Endothelial cell (in vitro differentiated cells): Measurements from ENCODE around the gene GGCT. TPM values are rescaled to one million over a fixed set of nuclear protein-coding genes. Genes with fewer than 3 reads are reported as not detected.

Experiments used
- DNase-seq: peaks from one replicate; pipeline ENCODE4 v3.0.0; 2021; ENCODE audit warnings: low spot score
- H3K27ac Mint-ChIP-seq: one replicate; pipeline ENCODE4 v1.8.0; 2021; ENCODE audit warnings: mixed read lengths, inconsistent platforms; ENCODE audit not compliant: unreplicated experiment
- H3K27me3 Mint-ChIP-seq: one replicate; pipeline ENCODE4 v1.8.0; 2021; ENCODE audit warnings: mild to moderate bottlenecking, moderate library complexity, mixed read lengths, inconsistent platforms; ENCODE audit not compliant: unreplicated experiment
- H3K36me3 Mint-ChIP-seq: one replicate; pipeline ENCODE4 v1.8.0; 2021; ENCODE audit warnings: mild to moderate bottlenecking, low read depth, mixed read lengths, inconsistent platforms; ENCODE audit not compliant: unreplicated experiment
- H3K4me1 Mint-ChIP-seq: one replicate; pipeline ENCODE4 v1.8.0; 2021; ENCODE audit warnings: mild to moderate bottlenecking, mixed read lengths, inconsistent platforms; ENCODE audit not compliant: unreplicated experiment
- H3K4me3 Mint-ChIP-seq: one replicate; pipeline ENCODE4 v1.8.0; 2021; ENCODE audit warnings: mild to moderate bottlenecking, mixed read lengths, inconsistent platforms; ENCODE audit not compliant: unreplicated experiment
- H3K9me3 Mint-ChIP-seq: one replicate; pipeline ENCODE4 v1.8.0; 2021; ENCODE audit warnings: mixed read lengths, inconsistent platforms; ENCODE audit not compliant: unreplicated experiment
- total RNA-seq: library from RNA; stranded (reverse); fragmentation: NEBNext Ultra II Directional; extraction: Animal tissue kit (Norgen Biotek cat#: 25700); gene quantifications from one replicate; pipeline ENCODE4 v1.2.1, GENCODE V29; 2021; ENCODE audit not compliant: unreplicated experiment
- TF ChIP-seq, protein P1 (sequence below): fragments of 200-600 bp; sonication (generic); IDR thresholded peaks from one replicate; pipeline ENCODE4 v1.5.0; 2021; ENCODE audit warnings: antibody characterized with exemption; ENCODE audit not compliant: unreplicated experiment

Gene GGCT
- total RNA-seq, 1 donor from 2014 or later, result 34.0 TPM

DNA sequence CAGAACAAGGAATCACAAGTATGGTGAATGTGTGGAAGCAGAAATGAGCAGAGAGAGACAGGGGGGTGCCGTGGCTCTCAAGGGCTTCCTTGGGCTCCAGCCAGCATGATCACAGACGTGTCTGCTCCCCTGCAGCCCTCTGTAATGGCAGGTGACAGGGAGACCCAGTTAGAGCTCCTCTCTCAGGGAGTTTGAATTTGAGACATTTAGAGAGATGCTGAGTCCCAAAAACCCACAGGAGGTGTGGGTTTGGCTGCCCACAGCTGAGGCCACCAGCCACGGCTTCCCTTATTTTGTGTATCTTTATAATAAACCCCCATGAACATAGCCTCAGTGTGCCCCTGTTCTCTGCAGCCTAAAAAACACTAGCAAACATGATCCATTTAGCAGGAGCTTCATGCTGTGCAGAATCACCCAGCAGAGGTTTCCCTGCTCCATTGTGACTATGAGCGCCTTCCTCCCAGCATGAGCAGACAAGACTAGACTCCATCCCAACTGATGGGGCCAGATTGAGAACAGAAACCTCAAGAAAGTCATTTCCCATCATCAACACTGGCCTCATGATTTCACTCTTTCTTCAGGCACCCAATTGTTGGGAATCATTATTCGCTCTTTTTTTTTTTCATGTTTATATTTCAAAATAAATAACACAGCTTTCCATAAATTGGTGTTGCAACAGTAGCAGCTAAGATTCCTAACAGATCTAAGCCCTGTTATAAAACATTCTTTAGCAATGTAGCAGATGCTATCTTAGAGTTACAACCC, 39.4 kb downstream of the GGCT start:
- Mint-ChIP-seq H3K27ac (no peak overlapping the region), H3K4me1 (peaks cover 22% of the 10 kb centered on the region), H3K27me3 (peaks cover 1% of the 10 kb centered on the region)

DNA sequence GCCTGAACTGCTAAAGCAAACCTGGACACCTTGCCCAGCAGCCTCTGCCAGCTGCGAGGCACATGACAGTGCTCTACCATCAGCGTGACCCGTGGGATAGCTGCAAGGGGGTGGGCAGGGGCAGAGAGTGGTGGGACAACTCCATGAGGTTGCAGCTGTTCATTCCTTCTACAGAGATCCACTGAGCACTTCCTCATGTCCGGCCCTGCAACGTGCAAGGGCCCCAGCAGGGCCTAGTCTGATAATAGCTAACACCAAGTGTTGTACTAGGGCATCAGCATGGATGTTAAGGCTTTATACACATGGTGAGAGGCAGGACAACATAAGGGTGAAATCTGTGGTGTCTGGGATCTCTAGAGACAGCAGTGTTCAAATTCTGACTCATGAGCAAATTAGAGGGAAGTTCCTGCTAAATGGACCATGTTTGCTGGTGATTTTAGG, 40.4 kb downstream of the GGCT start:
- Mint-ChIP-seq H3K4me1 (peaks cover 18% of the 10 kb centered on the region), H3K9me3 (no peaks in the 10 kb centered on the region), H3K4me3 (no peak overlapping the region), H3K36me3 (peaks cover 5% of the 10 kb centered on the region), H3K27ac (no peak overlapping the region), H3K27me3 (peaks cover 1% of the 10 kb centered on the region)
- TF ChIP-seq, protein P1, sequence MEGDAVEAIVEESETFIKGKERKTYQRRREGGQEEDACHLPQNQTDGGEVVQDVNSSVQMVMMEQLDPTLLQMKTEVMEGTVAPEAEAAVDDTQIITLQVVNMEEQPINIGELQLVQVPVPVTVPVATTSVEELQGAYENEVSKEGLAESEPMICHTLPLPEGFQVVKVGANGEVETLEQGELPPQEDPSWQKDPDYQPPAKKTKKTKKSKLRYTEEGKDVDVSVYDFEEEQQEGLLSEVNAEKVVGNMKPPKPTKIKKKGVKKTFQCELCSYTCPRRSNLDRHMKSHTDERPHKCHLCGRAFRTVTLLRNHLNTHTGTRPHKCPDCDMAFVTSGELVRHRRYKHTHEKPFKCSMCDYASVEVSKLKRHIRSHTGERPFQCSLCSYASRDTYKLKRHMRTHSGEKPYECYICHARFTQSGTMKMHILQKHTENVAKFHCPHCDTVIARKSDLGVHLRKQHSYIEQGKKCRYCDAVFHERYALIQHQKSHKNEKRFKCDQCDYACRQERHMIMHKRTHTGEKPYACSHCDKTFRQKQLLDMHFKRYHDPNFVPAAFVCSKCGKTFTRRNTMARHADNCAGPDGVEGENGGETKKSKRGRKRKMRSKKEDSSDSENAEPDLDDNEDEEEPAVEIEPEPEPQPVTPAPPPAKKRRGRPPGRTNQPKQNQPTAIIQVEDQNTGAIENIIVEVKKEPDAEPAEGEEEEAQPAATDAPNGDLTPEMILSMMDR, result no peak
- no peak for DNase-seq

More for the DNA sequence above, 39.4 kb downstream of the GGCT start:
- TF ChIP-seq, protein P1, result no peak
- H3K9me3 Mint-ChIP-seq, result no peaks in the 10 kb centered on the region
- DNase-seq, result no peak
- H3K4me3 Mint-ChIP-seq, result no peak overlapping the region
- H3K36me3 Mint-ChIP-seq, result no peaks in the 10 kb centered on the region

DNA sequence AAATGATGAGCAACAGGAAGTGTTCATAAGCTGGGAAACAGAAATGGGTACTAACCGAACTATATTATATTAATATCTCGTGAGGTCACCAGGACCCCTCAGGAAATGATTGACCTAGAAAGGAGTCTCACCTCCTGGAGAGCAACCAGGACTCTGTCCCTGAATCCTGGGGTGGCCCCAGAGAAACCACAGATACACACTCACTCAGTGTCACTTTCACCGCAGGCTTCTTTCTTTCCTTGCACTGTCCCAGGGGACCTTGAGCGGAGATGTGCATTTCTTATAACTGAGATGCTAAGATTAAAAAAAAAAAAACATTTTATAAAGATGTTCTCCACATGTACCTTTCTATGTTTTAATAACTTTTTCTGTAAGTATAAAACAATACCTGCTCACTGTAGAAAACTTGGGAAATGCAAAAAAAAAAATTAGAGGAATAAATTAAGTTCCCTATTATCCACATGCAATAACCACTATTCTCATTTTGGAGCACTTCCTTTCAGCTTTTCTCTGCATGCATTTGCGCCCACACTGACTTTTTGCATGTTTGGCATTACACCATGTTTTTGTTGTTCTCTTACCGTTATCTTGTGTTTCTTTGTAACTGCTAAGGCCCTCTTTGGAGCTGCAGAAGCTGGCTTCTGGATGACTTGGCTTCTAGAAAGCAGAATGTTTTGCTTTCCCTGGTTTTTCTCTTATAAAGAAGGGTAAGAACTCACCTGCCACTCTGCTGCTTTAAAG, 41.1 kb downstream of the GGCT start:
- TF ChIP-seq, protein P1, result no peak
- DNase-seq, result no peak
- Mint-ChIP-seq H3K9me3 (no peaks in the 10 kb centered on the region), H3K4me1 (peaks cover 12% of the 10 kb centered on the region), H3K4me3 (no peak overlapping the region), H3K27ac (no peak overlapping the region), H3K27me3 (peaks cover 1% of the 10 kb centered on the region), H3K36me3 (peaks cover 5% of the 10 kb centered on the region)

DNA sequence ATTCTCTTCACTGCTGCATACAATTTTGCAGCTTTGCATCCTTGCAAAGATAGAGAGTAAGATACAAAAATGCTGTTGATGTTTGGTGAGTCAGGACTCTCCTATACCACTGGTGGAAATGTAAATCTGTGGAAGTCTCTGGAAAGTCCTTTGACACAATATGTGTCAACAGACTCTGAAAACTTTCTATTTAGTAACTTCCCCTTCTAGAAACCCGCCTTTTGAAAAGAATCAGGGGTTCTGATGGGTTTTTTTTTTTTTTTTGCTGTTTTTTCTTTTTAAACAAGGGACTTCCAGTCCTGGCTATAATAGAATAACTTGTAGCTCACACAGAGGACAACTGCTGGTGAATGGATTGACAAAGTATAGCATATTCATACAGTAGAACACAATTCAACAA, 42.5 kb downstream of the GGCT start:
- H3K9me3 Mint-ChIP-seq, result no peaks in the 10 kb centered on the region
- H3K27me3 Mint-ChIP-seq, result no peaks in the 10 kb centered on the region
- DNase-seq, result no peak
- TF ChIP-seq, protein P1, result no peak
- H3K4me3 Mint-ChIP-seq, result no peak overlapping the region
- peaks cover 9% of the 10 kb centered on the region for H3K36me3 Mint-ChIP-seq
- H3K27ac Mint-ChIP-seq, result no peak overlapping the region
- H3K4me1 Mint-ChIP-seq, result peaks cover 3% of the 10 kb centered on the region

DNA sequence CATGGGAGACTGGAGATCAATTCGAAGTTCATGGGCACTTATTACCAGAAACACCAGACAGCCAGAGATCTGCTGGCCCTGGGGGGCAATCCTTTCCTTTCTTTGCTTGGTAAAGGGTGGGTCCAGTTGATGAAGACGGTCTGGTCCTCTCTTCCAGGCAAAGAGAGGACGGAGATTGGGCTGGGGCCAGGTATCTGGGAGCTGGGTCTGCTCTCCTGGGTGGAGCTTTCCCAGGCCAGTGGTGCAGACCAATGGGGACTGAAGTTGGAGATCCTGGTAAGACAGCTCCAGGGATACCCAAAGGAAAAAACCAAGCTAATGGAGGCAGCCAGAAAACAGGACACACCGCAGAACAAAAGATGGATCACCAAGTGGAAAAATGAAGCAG, 44.4 kb downstream of the GGCT start:
- TF ChIP-seq, protein P1, result no peak
- DNase-seq, result no peak
- H3K27ac Mint-ChIP-seq, result no peak overlapping the region
- no peak overlapping the region for H3K4me3 Mint-ChIP-seq
- no peaks in the 10 kb centered on the region for H3K27me3 Mint-ChIP-seq
- H3K4me1 Mint-ChIP-seq, result peaks cover 3% of the 10 kb centered on the region
- H3K9me3 Mint-ChIP-seq, result no peaks in the 10 kb centered on the region
- H3K36me3 Mint-ChIP-seq, result peaks cover 19% of the 10 kb centered on the region
